IPS DF 4.7 (cell line): ENCODE measurements around the gene AGBL4.
"Not testable (repeated sequence)": the region's sequence is repeated elsewhere in the genome, so short reads cannot be mapped to it uniquely, and the experiment has no call there.

Source experiments
- DNase-seq: peaks from one replicate; pipeline ENCODE4 v3.0.0-alpha.2; 2013; ENCODE audit warnings: low spot score; ENCODE audit errors: extremely low read depth

Gene AGBL4

GRCh38 chr1:48556186-48556850 lies 1467.4 kb downstream of the AGBL4 start:
- DNase-seq: no peak

GRCh38 chr1:48555271-48555670 lies 1468.5 kb downstream of the AGBL4 start:
- no peak for DNase-seq

- DNase-seq: no peak
Measured at GRCh38 chr1:48552903-48553606, 1470.7 kb downstream of the AGBL4 start.

- no peak for DNase-seq
Measured at GRCh38 chr1:48552420-48552819, 1471.3 kb downstream of the AGBL4 start.

GRCh38 chr1:48548985-48549384 lies 1474.8 kb downstream of the AGBL4 start:
- DNase-seq: no peak

- no peak for DNase-seq
Measured at GRCh38 chr1:48547561-48548220, 1476.1 kb downstream of the AGBL4 start.

- DNase-seq: no peak
Measured at GRCh38 chr1:48543854-48544253, 1479.9 kb downstream of the AGBL4 start.

- no peak for DNase-seq
Measured at GRCh38 chr1:48540587-48540986, 1483.2 kb downstream of the AGBL4 start.

GRCh38 chr1:48536477-48536876 lies 1487.3 kb downstream of the AGBL4 start:
- DNase-seq: no peak

- DNase-seq: no peak
Measured at GRCh38 chr1:48532976-48533375, 1490.8 kb downstream of the AGBL4 start.

- peak; percentile 78 for DNase-seq
Measured at GRCh38 chr1:48530727-48531351, 1492.9 kb downstream of the AGBL4 start.

GRCh38 chr1:48527051-48527450 lies 1496.7 kb downstream of the AGBL4 start:
- no peak for DNase-seq

GRCh38 chr1:48526008-48526710 lies 1497.6 kb downstream of the AGBL4 start:
- DNase-seq: no peak

GRCh38 chr1:48524892-48525467 lies 1498.8 kb downstream of the AGBL4 start:
- no peak for DNase-seq

GRCh38 chr1:48523558-48523957 lies 1500.2 kb downstream of the AGBL4 start:
- DNase-seq: no peak

GRCh38 chr1:48519896-48520295 lies 1503.9 kb downstream of the AGBL4 start:
- DNase-seq: not testable (repeated sequence)

- DNase-seq: no peak
Measured at GRCh38 chr1:48506870-48507269, 1516.9 kb downstream of the AGBL4 start.

GRCh38 chr1:48500541-48501450 lies 1523.0 kb downstream of the AGBL4 start:
- no peak for DNase-seq

- DNase-seq: no peak
Measured at GRCh38 chr1:48499211-48499735, 1524.5 kb downstream of the AGBL4 start.
